Lower leg skin (tissue), 4 donors: ENCODE measurements around the gene IPO13. TPM values are rescaled to one million over a fixed set of nuclear protein-coding genes. Genes with fewer than 3 reads are reported as not detected.

Source experiments
- DNase-seq, 2 donors: peaks; one replicate each; pipeline ENCODE4 v3.0.0-alpha.2; 2019; ENCODE audit warnings: low spot score in 2 of 2
- H3K4me3 ChIP-seq: fragments of 200-600 bp; sonication (generic); 2 replicates; pipeline ENCODE4 v1.5.1; 2017; ENCODE audit warnings: mild to moderate bottlenecking, low read depth; ENCODE audit not compliant: poor library complexity, severe bottlenecking
- CTCF ChIP-seq, 3 donors: fragments of 450-650 bp; IDR thresholded peaks; one replicate each; pipeline ENCODE4 v1.5.1; 2016; ENCODE audit warnings: antibody characterized with exemption in 3 of 3, mild to moderate bottlenecking in 3 of 3, moderate library complexity in 2 of 3
- POLR2A ChIP-seq, 2 donors: fragments of 450-650 bp; IDR thresholded peaks; one replicate each; pipeline ENCODE4 v1.6.1; 2016 to 2017; ENCODE audit warnings: antibody characterized with exemption in 2 of 2, mild to moderate bottlenecking in 1 of 2, moderate library complexity in 1 of 2
- WGBS, 2 donors: methylation state at CpG; one replicate each; pipeline ENCODE4 v1.1.5; 2018; 5-methylcytosine and 5-hydroxymethylcytosine counted together
- intact Hi-C: fragments of 100-400 bp; cut with DNase I; formaldehyde crosslinking; loops from one replicate; pipeline ENCODE4 v1.15.0; 2023; ENCODE audit warnings: low total_unique reads
- total RNA-seq, 4 donors: library from RNA; depleted of rRNA; stranded (reverse); fragments of >200 nt; gene quantifications; one replicate each; pipeline ENCODE4 v1.1.0, GENCODE V29; 2016

IPO13 gene
- total RNA-seq, 4 donors from 2014 or later: 14.6 to 24.1 (median 18.2) TPM

DNA sequence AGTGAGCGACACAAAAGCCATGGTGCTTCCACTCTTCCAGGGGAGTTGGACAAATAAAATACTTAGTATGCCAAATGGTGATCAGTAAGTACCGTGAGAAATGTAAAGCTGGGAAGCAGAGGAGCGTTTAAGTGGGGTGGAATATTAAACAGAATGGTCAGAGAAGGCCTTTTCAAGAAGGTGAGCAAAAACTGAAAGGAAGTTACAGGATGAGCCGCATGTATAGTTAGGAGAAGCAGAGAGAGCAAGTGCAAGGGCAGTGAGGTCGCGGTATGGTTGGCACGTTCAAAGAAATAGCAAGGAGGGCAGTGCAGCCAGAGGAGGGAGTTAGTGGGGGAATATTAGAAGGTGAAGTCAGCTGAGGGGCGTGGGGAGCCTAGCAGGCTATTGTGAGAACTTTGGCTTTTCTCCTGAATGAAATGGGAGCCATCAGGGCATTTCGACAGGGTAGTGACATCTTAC lies 27.3 kb downstream of the IPO13 start:
- 36% methylated on average over 9 of the region's 9 CpGs for WGBS, 2 donors
- intact Hi-C loops: no loop called here
- peak overlapping the region; percentile 66 for H3K4me3 ChIP-seq
- TF ChIP-seq CTCF (IDR thresholded peaks at IDR 0.05) (no peak), POLR2A (IDR thresholded peaks at IDR 0.05) (no peak)
- DNase-seq: no peak

DNA sequence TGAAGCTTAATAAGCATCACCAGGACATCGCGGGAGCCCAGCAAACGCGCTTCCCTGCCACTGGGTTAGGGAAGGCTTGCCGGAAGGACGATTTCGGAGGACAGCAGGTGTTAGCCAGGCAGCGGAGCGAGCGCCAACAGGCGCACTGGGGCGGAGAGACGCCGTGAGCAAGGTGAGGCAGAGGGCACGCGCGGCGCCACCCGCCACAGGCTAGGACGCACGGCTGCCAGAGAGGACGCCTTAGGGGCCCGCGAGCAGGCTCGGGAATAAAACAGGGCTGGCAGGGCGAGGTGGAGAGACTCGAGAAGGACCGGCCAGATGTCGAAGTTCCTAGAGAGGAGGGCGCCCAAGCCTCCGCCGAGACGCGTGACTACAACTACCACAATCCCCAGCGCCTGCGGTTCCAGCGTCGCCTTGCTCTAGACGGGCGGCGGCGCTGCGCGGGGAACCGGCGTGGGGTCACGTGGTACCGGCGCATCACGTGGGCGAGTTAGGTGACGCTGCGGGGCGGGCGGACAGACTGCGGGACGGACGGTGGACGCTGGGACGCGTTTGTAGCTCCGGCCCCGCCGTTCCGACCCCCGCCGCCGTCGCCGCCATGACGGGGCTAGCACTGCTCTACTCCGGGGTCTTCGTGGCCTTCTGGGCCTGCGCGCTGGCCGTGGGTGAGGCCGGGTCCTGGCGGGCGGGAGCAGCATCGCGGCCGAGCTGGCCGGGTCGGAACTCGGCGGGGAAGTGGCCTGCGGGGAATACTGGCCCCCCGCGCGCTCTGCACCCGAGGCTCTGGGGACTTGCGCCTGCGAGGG lies 27.9 kb downstream of the IPO13 start, which contains the start of gene ATP6V0B:
Gene ATP6V0B, plus strand, starts transcription at position 518 of the 806 bp plus-strand sequence. Its CDS starts 81 bp downstream, at position 599.
- WGBS, 2 donors: 0% methylated on average over 48 of the region's 93 CpGs
- TF ChIP-seq POLR2A (IDR thresholded peaks at IDR 0.05) (peak in 1 of 2 donors; percentile 78), CTCF (IDR thresholded peaks at IDR 0.05) (no peak)
- intact Hi-C loops: no loop called here
- peak within 1 kb of the TSS; percentile 66 for H3K4me3 ChIP-seq
- peak; percentile 97 to 99 for DNase-seq

DNA sequence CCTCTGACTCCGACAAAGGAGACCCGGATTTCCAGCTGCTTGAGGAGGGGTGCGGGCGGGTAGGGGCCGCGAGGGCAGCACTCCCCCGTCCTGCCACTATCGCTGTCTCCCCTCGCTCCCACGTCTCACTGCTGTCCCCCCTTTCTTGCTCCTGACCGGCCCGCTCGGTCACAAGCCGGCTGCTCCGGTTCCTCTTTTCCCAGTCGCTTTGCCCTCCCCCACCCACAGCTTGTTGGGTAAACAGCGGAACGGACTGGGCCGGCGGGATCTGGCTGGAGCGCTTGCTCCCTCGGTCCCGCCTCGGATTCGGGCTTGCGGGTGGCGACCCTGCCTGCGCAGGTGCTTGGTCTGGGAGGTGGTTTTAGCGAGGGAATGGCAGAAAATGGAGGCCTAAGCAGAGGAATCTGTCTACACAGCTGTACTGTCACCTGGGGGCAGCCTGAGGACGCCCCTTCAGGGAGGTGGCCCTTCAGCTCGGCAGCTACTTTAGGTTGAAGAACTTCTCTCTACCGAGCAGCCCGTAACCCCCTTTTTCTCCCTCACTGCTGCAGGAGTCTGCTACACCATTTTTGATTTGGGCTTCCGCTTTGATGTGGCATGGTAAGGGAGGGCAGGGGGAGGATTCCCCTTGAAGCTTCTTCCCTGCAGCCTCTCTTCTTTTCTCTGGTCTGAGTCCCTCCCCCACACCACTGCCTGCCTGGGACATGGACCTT lies 28.7 kb downstream of the IPO13 start:
- peak; percentile 62 to 93 for DNase-seq
- WGBS, 2 donors: 1% methylated on average over 28 to 29 of the region's 34 CpGs
- intact Hi-C loops: no loop called here
- peak overlapping the region; percentile 66 for H3K4me3 ChIP-seq
- TF ChIP-seq POLR2A (IDR thresholded peaks at IDR 0.05): no peak
- no peak for TF ChIP-seq CTCF (IDR thresholded peaks at IDR 0.05)

DNA sequence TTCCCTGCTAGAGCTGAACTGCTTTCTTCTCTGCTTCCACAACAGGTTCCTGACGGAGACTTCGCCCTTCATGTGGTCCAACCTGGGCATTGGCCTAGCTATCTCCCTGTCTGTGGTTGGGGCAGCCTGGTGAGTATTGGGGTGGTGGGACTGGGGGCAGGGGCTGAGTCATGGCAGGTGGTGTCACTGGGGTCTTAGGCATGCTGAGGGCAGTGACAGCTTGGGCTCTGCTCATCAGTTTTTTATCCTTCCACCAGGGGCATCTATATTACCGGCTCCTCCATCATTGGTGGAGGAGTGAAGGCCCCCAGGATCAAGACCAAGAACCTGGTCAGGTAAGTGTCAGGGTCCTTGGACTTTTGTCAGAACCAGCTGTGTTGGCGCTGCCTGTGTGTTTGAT lies 29.3 kb downstream of the IPO13 start:
- 78 to 90% methylated on average over 4 of the region's 4 CpGs for WGBS, 2 donors
- TF ChIP-seq POLR2A (IDR thresholded peaks at IDR 0.05) (no peak), CTCF (IDR thresholded peaks at IDR 0.05) (no peak)
- no peak overlapping the region for H3K4me3 ChIP-seq
- no peak for DNase-seq
- intact Hi-C loops: no loop called here

GRCh38 chr1:43976890-43977289 lies 30.1 kb downstream of the IPO13 start:
- TF ChIP-seq POLR2A (IDR thresholded peaks at IDR 0.05): no peak
- DNase-seq: no peak
- intact Hi-C loops: no loop called here
- H3K4me3 ChIP-seq: no peak overlapping the region
- WGBS, 2 donors: 88 to 91% methylated on average over 8 of the region's 8 CpGs
